LNCaP clone FGC (cell line): Measurements from ENCODE around the gene ALS2.
"Not testable (repeated sequence)": the region's sequence is repeated elsewhere in the genome, so short reads cannot be mapped to it uniquely, and the experiment has no call there.

ENCODE experiments used
- DNase-seq: peaks from one replicate; pipeline ENCODE4 v3.0.0-alpha.2; 2011; ENCODE audit warnings: low read depth
- H3K4me3 ChIP-seq: 2 replicates; pipeline ENCODE4 v1.5.1; 2011; ENCODE audit warnings: mild to moderate bottlenecking, low read depth, low read length, control low read depth
- TF ChIP-seq, protein P1 (sequence below): IDR thresholded peaks from 2 replicates; pipeline ENCODE4 v1.5.1; 2012; ENCODE audit warnings: mild to moderate bottlenecking; ENCODE audit not compliant: control insufficient read depth, insufficient read depth; ENCODE audit errors: extremely low read depth

Gene ALS2

DNA sequence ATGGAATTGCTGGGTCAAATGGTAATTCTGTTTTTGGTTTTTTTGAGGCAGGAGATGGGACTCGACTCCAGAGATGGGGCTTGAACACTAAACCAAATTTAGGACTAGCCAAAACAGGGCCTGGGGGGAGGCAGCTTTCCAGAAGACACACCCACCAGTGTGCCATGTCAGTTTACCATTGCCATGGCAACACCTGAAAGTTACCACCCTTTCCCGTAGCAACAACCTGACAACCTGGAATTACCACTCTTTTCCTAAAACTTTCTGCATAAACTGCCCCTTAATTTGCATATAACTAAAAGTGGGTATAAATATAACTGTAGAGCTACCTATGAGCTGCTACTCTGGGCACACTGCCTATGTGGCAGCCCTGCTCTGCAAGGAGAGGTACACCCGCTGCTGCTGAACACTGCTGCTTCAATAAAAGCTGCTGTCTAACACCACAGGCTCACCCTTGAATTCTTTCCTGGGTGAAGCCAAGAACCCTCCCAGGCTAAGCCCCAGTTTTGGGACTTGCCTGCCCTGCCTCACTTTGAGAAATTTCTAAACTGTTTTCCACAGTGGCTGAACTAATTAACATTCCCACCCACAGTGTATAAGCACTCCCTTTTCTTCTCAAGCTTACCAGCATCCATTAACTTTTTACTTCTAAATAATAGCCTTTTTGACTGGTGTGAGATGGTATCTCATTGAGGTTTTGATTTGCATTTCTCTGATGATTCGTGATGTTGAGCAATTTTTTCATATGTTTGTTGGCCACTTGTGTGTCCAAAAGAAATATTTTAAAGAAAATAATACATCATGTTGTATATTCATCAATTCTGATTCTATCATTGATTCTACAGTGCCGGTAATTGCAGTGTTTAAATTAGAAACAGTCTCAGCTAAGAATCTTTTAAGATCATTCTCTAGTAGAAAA is 36.2 kb upstream of the ALS2 start:
- no peak for DNase-seq
- H3K4me3 ChIP-seq = no peak overlapping the region
- TF ChIP-seq, protein P1, sequence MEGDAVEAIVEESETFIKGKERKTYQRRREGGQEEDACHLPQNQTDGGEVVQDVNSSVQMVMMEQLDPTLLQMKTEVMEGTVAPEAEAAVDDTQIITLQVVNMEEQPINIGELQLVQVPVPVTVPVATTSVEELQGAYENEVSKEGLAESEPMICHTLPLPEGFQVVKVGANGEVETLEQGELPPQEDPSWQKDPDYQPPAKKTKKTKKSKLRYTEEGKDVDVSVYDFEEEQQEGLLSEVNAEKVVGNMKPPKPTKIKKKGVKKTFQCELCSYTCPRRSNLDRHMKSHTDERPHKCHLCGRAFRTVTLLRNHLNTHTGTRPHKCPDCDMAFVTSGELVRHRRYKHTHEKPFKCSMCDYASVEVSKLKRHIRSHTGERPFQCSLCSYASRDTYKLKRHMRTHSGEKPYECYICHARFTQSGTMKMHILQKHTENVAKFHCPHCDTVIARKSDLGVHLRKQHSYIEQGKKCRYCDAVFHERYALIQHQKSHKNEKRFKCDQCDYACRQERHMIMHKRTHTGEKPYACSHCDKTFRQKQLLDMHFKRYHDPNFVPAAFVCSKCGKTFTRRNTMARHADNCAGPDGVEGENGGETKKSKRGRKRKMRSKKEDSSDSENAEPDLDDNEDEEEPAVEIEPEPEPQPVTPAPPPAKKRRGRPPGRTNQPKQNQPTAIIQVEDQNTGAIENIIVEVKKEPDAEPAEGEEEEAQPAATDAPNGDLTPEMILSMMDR = no peak

DNA sequence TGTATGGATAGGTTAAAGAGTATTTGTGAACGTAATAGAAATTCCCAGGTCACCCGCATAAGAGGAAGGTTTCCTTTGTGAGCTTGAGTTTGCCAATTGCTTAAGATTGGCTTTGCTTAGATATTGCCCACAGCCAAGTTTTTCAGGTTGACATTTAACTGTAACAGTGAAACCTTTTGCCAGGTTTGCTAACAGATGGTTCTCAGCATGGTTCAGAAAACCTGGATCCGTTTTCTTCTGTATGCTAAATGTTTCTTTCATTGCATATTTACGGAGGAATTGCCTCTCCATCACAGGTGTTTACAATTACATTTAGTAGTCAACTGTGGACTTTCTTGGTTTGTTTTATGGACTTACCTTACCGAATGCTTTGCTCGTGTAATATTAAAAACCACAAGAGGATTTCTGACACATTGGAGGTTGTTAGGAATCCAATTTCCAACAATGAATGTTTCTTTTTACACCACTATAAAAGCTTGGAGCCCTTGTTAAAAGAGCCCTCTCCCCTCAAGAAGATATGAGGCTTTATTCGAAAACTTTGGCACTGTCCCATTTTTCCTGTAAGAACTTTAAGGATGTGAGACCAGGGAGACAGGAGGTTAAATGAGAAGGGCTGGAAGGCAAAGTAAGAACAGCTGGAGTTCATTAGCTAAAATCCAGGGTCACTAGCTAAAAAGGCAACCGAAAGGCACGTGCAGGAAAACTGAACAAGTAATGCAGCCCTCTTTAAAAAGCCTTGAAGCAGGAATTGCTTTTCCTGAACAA is 33.4 kb upstream of the ALS2 start:
- H3K4me3 ChIP-seq = no peak overlapping the region
- TF ChIP-seq, protein P1 = no peak
- DNase-seq = no peak

DNA sequence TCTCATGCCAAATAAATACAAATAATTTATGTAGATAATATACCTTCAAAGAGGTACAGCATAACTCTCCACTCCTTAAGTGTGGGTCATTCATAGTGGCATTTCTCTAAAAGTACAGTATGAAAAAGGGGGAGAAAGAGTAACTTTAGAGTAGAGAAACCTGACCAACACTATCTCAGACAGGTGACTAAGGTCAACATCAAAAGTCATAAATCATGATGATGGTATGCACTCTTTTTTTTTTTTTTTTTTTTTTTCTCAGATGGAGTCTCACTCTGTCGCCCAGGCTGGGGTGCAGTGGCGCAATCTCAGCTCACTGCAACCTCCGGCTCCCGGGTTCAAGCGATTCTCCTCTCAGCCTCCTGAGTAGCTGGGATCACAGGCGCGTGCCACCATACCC is 29.9 kb upstream of the ALS2 start:
- H3K4me3 ChIP-seq, DNase-seq: not testable (repeated sequence)

DNA sequence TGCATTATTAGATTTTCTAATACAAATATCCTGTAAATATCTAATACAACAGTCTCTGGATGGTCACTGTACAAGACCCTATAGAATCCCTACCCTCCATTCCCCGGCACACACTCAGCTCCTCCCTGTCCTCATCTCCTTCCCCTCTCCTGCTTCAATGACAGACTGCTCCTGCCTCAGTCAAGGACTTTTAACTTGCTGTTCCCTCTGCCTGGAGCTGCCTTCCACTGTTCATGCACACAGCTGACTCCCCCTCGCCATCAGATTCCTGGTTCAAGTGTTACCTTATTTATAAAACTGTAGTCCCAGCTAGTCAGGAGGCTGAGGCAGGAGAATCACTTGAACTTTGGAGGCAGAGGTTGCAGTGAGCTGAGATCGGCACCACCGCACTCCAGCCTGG is 28.9 kb upstream of the ALS2 start:
- TF ChIP-seq, protein P1 = no peak
- H3K4me3 ChIP-seq = no peak overlapping the region
- DNase-seq = no peak

DNA sequence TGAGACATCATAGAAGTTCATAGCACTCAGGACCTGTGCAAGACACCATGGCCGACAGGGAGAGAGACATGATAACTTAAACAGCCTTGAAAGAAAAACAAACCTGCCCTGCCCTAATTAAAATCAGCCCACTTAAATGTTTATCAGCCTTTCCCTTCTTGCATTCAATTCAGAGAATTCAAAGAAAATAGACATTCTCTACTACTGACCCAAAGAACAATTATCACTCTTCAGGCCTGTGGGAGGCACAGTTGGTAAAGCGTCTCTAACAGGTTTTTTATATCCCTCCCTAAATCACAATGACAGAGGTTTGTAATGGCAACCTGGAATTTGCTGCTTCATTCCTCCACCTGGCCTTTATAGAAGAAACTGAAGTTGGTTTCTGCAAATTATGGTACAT is 27.3 kb upstream of the ALS2 start:
- DNase-seq = no peak
- TF ChIP-seq, protein P1 = no peak
- H3K4me3 ChIP-seq = no peak overlapping the region

DNA sequence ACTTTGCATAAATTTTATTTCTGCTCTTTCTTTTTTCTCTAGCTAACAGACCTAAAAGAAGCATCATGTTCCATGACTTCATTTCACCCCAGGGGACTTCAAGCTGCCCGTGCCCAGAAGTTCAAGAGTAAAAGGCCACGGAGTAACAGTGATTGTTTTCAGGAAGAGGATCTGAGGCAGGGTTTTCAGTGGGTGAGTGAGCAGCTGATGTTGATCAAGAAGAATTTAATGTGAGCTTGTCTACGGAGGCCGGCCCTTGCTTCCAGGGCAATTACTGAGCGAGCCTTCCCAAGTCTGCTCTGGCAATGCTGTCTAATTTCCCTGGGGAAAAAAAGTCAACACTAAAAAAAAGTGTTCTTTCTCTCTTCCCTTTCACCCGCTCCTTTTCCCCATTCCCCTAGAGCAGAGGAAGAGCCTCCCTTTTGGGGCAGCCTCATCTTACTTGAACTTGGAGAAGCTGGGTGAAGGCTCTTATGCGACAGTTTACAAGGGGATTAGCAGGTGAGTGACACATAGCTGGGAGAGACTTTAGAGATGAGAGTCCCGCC is 26.8 kb upstream of the ALS2 start:
- no peak for DNase-seq
- TF ChIP-seq, protein P1 = no peak
- H3K4me3 ChIP-seq = no peak overlapping the region
